Activated T-cell treated with anti-CD3 and anti-CD28 coated beads, Interleukin-2, amount 50 U/mL, for 72 hours (primary cell): ENCODE results near the gene AMBRA1. TPM values are rescaled to one million over a fixed set of nuclear protein-coding genes. Genes with fewer than 3 reads are reported as not detected.

Experiments
- ATAC-seq, 2 donors: fragments of 150-1000 bp; cut with Tn5 transposase; replicated peaks in 1 of 2; 2 replicates each; pipeline ENCODE4 v1.10.0; 2021; ENCODE audit warnings: moderate library complexity in 2 of 2, mild to moderate bottlenecking in 1 of 2
- DNase-seq, 2 donors: peaks; one replicate each; pipeline ENCODE4 v3.0.0; 2021 to 2022; ENCODE audit warnings: mixed read lengths in 1 of 2
- H3K27ac Mint-ChIP-seq: one replicate; pipeline ENCODE4 v1.8.0; 2022; ENCODE audit warnings: mild to moderate bottlenecking, moderate library complexity, mixed read lengths
- H3K27me3 Mint-ChIP-seq: one replicate; pipeline ENCODE4 v1.8.0; 2022; ENCODE audit warnings: low read depth, mixed read lengths
- H3K36me3 Mint-ChIP-seq, 2 donors: one replicate each; pipeline ENCODE4 v1.8.0; 2022; ENCODE audit warnings: mixed read lengths in 2 of 2, mild to moderate bottlenecking in 1 of 2; ENCODE audit not compliant: insufficient read depth in 2 of 2
- H3K4me1 Mint-ChIP-seq: one replicate; pipeline ENCODE4 v1.8.0; 2022; ENCODE audit warnings: low read depth, mixed read lengths
- H3K4me3 Mint-ChIP-seq, 2 donors: one replicate each; pipeline ENCODE4 v1.8.0; 2022; ENCODE audit warnings: mild to moderate bottlenecking in 2 of 2, mixed read lengths in 2 of 2, moderate library complexity in 2 of 2
- H3K9me3 Mint-ChIP-seq, 2 donors: one replicate each; pipeline ENCODE4 v1.8.0; 2022; ENCODE audit warnings: mixed read lengths in 2 of 2
- total RNA-seq, 2 donors: library from RNA; stranded (reverse); gene quantifications; one replicate each; pipeline ENCODE4 v1.2.3, GENCODE V29; 2022

AMBRA1 gene
- total RNA-seq, 2 donors from 2014 or later: 32.2 to 35.2 TPM

- DNase-seq: no peak
- Mint-ChIP-seq H3K4me3 (no peak overlapping the region), H3K36me3 (no peaks in the 10 kb centered on the region), H3K27me3 (no peaks in the 10 kb centered on the region), H3K27ac (no peak overlapping the region), H3K4me1 (peaks cover 7% of the 10 kb centered on the region), H3K9me3 (no peaks in the 10 kb centered on the region)
- ATAC-seq: no peak
Measured at GRCh38 chr11:46514370-46514769, 79.5 kb downstream of the AMBRA1 start.

- Mint-ChIP-seq H3K9me3 (no peaks in the 10 kb centered on the region), H3K27ac (no peak overlapping the region), H3K36me3 (no peaks in the 10 kb centered on the region), H3K4me3 (no peak overlapping the region), H3K27me3 (no peaks in the 10 kb centered on the region), H3K4me1 (peaks cover 7% of the 10 kb centered on the region)
- ATAC-seq (no peak), DNase-seq (no peak)
Measured at GRCh38 chr11:46513934-46514342, 79.9 kb downstream of the AMBRA1 start.

GRCh38 chr11:46512261-46512881 lies 81.5 kb downstream of the AMBRA1 start:
- ATAC-seq (no peak), DNase-seq (no peak)
- H3K4me1 Mint-ChIP-seq: peaks cover 7% of the 10 kb centered on the region
- peaks cover 0 to 3% of the 10 kb centered on the region in 2 donors for H3K36me3 Mint-ChIP-seq
- no peak overlapping the region for H3K4me3 Mint-ChIP-seq
- no peaks in the 10 kb centered on the region for H3K9me3 Mint-ChIP-seq
- no peak overlapping the region for H3K27ac Mint-ChIP-seq
- H3K27me3 Mint-ChIP-seq: no peaks in the 10 kb centered on the region

- peaks cover 11% of the 10 kb centered on the region for H3K4me1 Mint-ChIP-seq
- DNase-seq (no peak), ATAC-seq (no peak)
- no peaks in the 10 kb centered on the region for H3K27me3 Mint-ChIP-seq
- no peaks in the 10 kb centered on the region for H3K9me3 Mint-ChIP-seq
- H3K4me3 Mint-ChIP-seq: no peak overlapping the region
- peak overlapping the region; percentile 3 for H3K27ac Mint-ChIP-seq
- peaks cover 0 to 8% of the 10 kb centered on the region in 2 donors for H3K36me3 Mint-ChIP-seq
Measured at GRCh38 chr11:46511342-46511741, 82.5 kb downstream of the AMBRA1 start.

- peaks cover 0 to 10% of the 10 kb centered on the region in 2 donors for H3K36me3 Mint-ChIP-seq
- H3K9me3 Mint-ChIP-seq: no peaks in the 10 kb centered on the region
- no peak overlapping the region for H3K4me3 Mint-ChIP-seq
- DNase-seq (no peak), ATAC-seq (no peak)
- H3K27me3 Mint-ChIP-seq: no peaks in the 10 kb centered on the region
- peaks cover 22% of the 10 kb centered on the region for H3K4me1 Mint-ChIP-seq
- no peak overlapping the region for H3K27ac Mint-ChIP-seq
Measured at GRCh38 chr11:46508360-46508759, 85.5 kb downstream of the AMBRA1 start.

GRCh38 chr11:46506483-46506791 lies 87.4 kb downstream of the AMBRA1 start:
- Mint-ChIP-seq H3K9me3 (no peaks in the 10 kb centered on the region), H3K27ac (peak overlapping the region; percentile 90), H3K36me3 (peaks cover 0 to 11% of the 10 kb centered on the region in 2 donors), H3K4me3 (peak overlapping the region in 1 of 2 donors; percentile 39), H3K4me1 (peaks cover 28% of the 10 kb centered on the region), H3K27me3 (no peaks in the 10 kb centered on the region)
- peak in 1 of 2 donors; percentile 22 for ATAC-seq
- DNase-seq: no peak

GRCh38 chr11:46505741-46506482 lies 87.9 kb downstream of the AMBRA1 start:
- peak overlapping the region in 1 of 2 donors; percentile 51 for H3K4me3 Mint-ChIP-seq
- H3K27me3 Mint-ChIP-seq: no peaks in the 10 kb centered on the region
- ATAC-seq: peak in 1 of 2 donors; percentile 20
- H3K9me3 Mint-ChIP-seq: no peaks in the 10 kb centered on the region
- peaks cover 28% of the 10 kb centered on the region for H3K4me1 Mint-ChIP-seq
- H3K27ac Mint-ChIP-seq: peak overlapping the region; percentile 90
- peaks cover 0 to 11% of the 10 kb centered on the region in 2 donors for H3K36me3 Mint-ChIP-seq
- no peak for DNase-seq

- Mint-ChIP-seq H3K4me1 (peaks cover 28% of the 10 kb centered on the region), H3K27ac (peak overlapping the region; percentile 73), H3K9me3 (no peaks in the 10 kb centered on the region), H3K27me3 (no peaks in the 10 kb centered on the region), H3K36me3 (peaks cover 0 to 11% of the 10 kb centered on the region in 2 donors), H3K4me3 (peak overlapping the region; percentile 20 to 51)
- ATAC-seq: peak; percentile 89 to 91
- DNase-seq: peak in 1 of 2 donors; percentile 11
Measured at GRCh38 chr11:46504817-46505613, 88.8 kb downstream of the AMBRA1 start.

- DNase-seq: no peak
- no peak for ATAC-seq
- Mint-ChIP-seq H3K9me3 (no peaks in the 10 kb centered on the region), H3K4me3 (no peak overlapping the region), H3K4me1 (peaks cover 14% of the 10 kb centered on the region), H3K36me3 (peaks cover 0 to 7% of the 10 kb centered on the region in 2 donors), H3K27ac (no peak overlapping the region), H3K27me3 (no peaks in the 10 kb centered on the region)
Measured at GRCh38 chr11:46499821-46500220, 94.0 kb downstream of the AMBRA1 start.

- no peaks in the 10 kb centered on the region for H3K9me3 Mint-ChIP-seq
- H3K27ac Mint-ChIP-seq: peak overlapping the region; percentile 5
- peaks cover 0 to 7% of the 10 kb centered on the region in 2 donors for H3K36me3 Mint-ChIP-seq
- H3K4me1 Mint-ChIP-seq: peaks cover 11% of the 10 kb centered on the region
- no peaks in the 10 kb centered on the region for H3K27me3 Mint-ChIP-seq
- DNase-seq (no peak), ATAC-seq (no peak)
- H3K4me3 Mint-ChIP-seq: no peak overlapping the region
Measured at GRCh38 chr11:46498968-46499367, 94.9 kb downstream of the AMBRA1 start.

GRCh38 chr11:46498179-46498578 lies 95.6 kb downstream of the AMBRA1 start:
- Mint-ChIP-seq H3K4me3 (no peak overlapping the region), H3K36me3 (peaks cover 0 to 7% of the 10 kb centered on the region in 2 donors), H3K4me1 (peaks cover 11% of the 10 kb centered on the region), H3K9me3 (no peaks in the 10 kb centered on the region), H3K27ac (no peak overlapping the region), H3K27me3 (no peaks in the 10 kb centered on the region)
- ATAC-seq (no peak), DNase-seq (no peak)

- H3K4me1 Mint-ChIP-seq: peaks cover 7% of the 10 kb centered on the region
- ATAC-seq (no peak), DNase-seq (no peak)
- peaks cover 0 to 6% of the 10 kb centered on the region in 2 donors for H3K36me3 Mint-ChIP-seq
- no peaks in the 10 kb centered on the region for H3K27me3 Mint-ChIP-seq
- no peak overlapping the region for H3K4me3 Mint-ChIP-seq
- no peak overlapping the region for H3K27ac Mint-ChIP-seq
- no peaks in the 10 kb centered on the region for H3K9me3 Mint-ChIP-seq
Measured at GRCh38 chr11:46497498-46497897, 96.3 kb downstream of the AMBRA1 start.

GRCh38 chr11:46493791-46494190 lies 100.0 kb downstream of the AMBRA1 start:
- no peak overlapping the region for H3K4me3 Mint-ChIP-seq
- H3K9me3 Mint-ChIP-seq: no peaks in the 10 kb centered on the region
- H3K4me1 Mint-ChIP-seq: no peaks in the 10 kb centered on the region
- H3K27ac Mint-ChIP-seq: no peak overlapping the region
- no peaks in the 10 kb centered on the region for H3K27me3 Mint-ChIP-seq
- H3K36me3 Mint-ChIP-seq: peaks cover 0 to 6% of the 10 kb centered on the region in 2 donors
- DNase-seq (no peak), ATAC-seq (no peak)
